Measurements from ENCODE around the gene HMCN1. TPM values are rescaled to one million over a fixed set of nuclear protein-coding genes. Genes with fewer than 3 reads are reported as not detected.
A peak's percentile ranks its signal among the peaks of the same experiment; 100 is the strongest.

HMCN1 gene
- polyA plus RNA-seq, 4 donors = 46.4 to 78.0 (median 51.2) TPM

GRCh38 chr1:185957441-185958363, 223.5 kb downstream of the HMCN1 start:
- no peak for DNase-seq (ENCODE audit: low read depth in 4 of 4, low spot score in 3 of 4)

DNA sequence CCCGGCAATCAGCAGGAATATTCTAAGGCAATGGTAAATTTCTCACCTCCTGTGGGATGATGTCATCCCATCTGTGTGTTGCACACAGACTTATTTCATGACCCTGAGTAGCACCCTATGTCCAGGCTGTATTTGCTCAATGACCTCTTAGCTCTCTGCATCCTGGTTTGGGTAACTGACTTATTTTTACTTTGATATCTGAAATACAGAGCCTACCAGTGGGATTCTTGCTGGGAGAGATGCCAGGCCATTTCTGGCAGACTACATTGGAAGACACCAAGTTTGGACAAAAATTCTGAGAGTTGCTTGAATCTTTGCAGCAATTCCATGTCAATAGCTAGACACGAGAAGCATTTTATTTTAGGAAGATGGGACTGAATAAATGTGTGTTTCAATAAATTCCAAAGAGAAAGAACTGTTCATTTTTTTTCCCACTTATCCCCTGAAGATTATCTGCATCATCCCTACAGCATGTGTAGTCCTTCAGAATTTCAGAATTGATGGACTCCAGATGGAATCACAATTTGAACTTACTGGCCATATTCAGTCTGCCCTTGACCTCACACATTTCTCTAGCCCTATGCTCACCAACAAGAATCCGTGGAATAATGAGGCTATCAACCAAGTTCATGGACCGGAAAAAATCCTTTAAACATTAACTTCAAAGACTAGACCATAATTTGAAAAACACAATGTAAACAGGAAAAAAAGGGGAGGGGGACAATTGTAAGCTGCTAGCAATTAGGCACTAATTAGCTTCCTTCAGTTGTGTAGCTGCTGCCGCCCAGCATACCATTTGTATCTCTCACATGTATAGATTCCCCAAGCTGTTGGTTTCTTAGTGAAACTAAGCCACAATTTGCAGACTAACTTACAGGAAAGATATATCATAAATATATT, 226.5 kb downstream of the HMCN1 start:
- peak in 3 of 4 donors; percentile 38 to 53 (median 42) for DNase-seq (ENCODE audit: low read depth in 4 of 4, low spot score in 3 of 4)

- no peak for DNase-seq (ENCODE audit: low read depth in 4 of 4, low spot score in 3 of 4)
These were observed 227.5 kb downstream of the HMCN1 start for GRCh38 chr1:185961664-185962063.

DNA sequence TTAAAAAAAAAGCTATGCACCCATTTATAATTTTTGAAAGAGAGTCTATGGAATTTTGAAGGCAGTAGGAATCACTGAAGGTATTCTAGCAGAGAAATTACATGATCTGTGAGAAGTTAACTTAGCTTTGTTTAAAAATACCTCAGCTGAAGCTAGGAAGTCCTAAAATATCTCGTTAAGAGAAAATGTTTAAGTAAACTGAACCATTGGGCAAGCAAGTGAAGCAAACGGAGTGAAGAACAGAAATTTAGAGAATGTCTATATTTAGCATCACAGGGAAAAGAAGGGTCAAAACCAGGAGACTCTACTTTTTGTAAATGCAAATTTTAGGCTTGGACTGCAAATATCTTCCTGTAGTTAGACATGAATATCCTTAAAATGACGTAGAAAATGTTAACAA, 230.8 kb downstream of the HMCN1 start:
- no peak for DNase-seq (ENCODE audit: low read depth in 4 of 4, low spot score in 3 of 4)

DNA sequence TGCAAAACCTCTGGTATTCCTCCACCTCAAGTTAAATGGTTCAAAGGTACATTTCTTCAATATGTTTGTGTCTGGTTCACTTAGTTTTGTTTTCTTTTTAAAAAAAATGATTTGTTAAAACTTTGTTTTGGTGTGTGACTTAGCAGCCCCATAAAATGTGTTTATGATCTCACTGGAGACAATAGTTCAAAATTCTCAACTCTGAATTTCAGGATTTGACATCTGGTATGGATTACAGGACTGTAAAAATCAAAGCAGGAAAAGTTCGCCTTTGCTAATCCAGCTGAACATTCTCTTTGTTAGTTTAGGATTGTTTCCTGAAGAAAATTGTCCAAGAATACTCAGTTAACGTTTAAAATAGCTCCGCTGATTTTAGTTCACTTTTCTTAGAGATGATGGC, 231.7 kb downstream of the HMCN1 start:
- no peak for DNase-seq (ENCODE audit: low read depth in 4 of 4, low spot score in 3 of 4)

DNA sequence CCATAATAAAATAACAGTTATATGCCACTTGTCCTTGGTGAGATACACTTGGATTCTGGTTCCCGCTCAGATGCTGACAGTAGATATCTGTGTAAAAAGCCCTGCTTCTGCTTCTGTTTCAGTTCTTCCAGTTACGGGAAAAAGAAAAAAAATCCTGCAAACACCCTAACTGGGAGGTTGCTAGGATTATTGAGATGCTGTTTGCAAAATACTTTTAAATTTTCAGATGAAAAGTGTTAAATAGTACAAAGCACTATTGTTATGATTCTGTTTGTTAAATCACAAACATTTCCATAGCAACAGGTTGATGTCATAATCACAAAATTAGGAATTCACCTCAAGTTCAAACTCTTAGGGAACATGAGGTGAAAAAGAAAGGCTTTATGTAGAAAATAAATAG, 232.3 kb downstream of the HMCN1 start:
- DNase-seq (ENCODE audit: low read depth in 4 of 4, low spot score in 3 of 4) = no peak

- DNase-seq (ENCODE audit: low read depth in 4 of 4, low spot score in 3 of 4) = no peak
These were observed 234.8 kb downstream of the HMCN1 start for GRCh38 chr1:185969028-185969427.

GRCh38 chr1:185969524-185969991, 235.4 kb downstream of the HMCN1 start:
- DNase-seq (ENCODE audit: low read depth in 4 of 4, low spot score in 3 of 4) = no peak

DNA sequence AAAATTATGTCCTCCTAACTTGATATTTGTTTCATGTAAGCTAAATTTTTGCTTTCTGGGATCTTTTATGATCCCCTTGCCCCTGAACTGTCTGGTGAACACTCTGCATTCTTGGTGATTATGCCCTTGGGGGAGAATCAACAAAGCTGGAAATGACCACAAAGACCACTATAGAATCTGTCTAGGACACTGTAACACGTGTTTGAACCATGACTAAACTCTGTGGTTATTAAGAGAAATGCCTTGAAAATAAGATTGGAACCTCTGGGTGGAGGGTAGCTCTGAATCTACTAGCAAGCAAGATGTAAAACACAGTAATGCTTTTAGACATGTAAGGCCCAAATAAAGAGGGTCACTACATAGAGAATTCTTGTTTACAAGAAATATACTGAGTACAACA, 237.5 kb downstream of the HMCN1 start:
- DNase-seq (ENCODE audit: low read depth in 4 of 4, low spot score in 3 of 4) = no peak

GRCh38 chr1:185972096-185972850, 238.1 kb downstream of the HMCN1 start:
- DNase-seq (ENCODE audit: low read depth in 4 of 4, low spot score in 3 of 4) = no peak

DNA sequence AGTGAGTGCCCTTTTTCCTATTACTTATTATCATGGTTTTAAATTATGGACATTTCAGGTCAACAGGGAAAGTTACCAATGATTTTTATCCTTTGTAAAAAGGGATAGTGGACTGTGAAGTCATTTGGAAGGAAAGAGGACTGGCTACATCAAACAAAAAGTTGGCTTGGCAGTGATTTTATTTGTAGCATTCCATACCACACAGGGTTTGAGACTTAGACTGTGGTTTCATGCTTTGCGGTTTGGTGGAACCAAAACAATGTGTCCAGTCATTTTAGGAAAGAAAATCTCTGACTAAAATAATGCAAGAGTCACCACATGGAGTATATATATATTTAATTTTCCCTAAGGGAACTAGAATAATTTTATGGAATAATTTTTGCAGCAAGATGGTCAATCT, 239.5 kb downstream of the HMCN1 start:
- DNase-seq (ENCODE audit: low read depth in 4 of 4, low spot score in 3 of 4) = no peak

- DNase-seq (ENCODE audit: low read depth in 4 of 4, low spot score in 3 of 4) = no peak
These were observed 240.4 kb downstream of the HMCN1 start for GRCh38 chr1:185974367-185975170.

DNA sequence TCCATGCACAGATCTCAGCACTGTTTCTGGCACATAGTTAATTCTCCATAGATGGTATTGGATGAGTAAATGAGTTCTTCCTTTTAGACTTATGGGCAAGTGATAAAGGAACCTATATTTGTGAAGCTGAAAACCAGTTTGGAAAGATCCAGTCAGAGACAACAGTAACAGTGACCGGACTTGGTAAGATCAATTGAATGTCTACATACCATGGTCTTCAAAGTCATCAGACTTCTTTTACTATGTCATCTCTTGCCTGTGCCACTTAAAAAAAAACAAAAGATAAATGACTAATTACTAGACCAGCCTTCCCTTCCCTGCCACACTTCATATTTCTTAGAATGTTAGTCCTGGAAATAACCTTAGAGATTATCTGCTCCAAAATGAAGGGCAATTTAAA, 246.7 kb downstream of the HMCN1 start:
- DNase-seq (ENCODE audit: low read depth in 4 of 4, low spot score in 3 of 4) = no peak

GRCh38 chr1:185984113-185984836, 250.1 kb downstream of the HMCN1 start:
- DNase-seq (ENCODE audit: low read depth in 4 of 4, low spot score in 3 of 4) = no peak

GRCh38 chr1:185987611-185988321, 253.6 kb downstream of the HMCN1 start:
- no peak for DNase-seq (ENCODE audit: low read depth in 4 of 4, low spot score in 3 of 4)

DNA sequence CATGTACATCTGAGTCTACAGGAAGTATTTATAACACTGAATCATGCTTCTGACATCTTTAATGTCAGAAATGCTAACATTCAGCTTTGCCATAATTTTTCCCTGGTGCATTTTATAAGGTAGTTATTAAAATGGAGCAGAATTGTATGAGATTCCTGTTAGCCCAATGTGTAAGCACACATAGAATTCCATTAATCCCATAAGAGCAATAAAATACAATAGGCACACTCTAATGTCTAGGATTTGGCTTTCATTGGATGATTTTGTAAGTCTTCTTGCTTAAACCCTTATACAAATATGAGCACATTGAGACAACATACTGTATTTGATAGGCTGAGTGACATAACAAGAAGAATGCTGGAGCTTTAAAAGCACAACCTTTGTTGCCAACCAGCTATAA, 256.4 kb downstream of the HMCN1 start:
- no peak for DNase-seq (ENCODE audit: low read depth in 4 of 4, low spot score in 3 of 4)

GRCh38 chr1:185991266-185991665, 257.1 kb downstream of the HMCN1 start:
- no peak for DNase-seq (ENCODE audit: low read depth in 4 of 4, low spot score in 3 of 4)

- DNase-seq (ENCODE audit: low read depth in 4 of 4, low spot score in 3 of 4) = no peak
These were observed 262.0 kb downstream of the HMCN1 start for GRCh38 chr1:185996211-185996610.

DNA sequence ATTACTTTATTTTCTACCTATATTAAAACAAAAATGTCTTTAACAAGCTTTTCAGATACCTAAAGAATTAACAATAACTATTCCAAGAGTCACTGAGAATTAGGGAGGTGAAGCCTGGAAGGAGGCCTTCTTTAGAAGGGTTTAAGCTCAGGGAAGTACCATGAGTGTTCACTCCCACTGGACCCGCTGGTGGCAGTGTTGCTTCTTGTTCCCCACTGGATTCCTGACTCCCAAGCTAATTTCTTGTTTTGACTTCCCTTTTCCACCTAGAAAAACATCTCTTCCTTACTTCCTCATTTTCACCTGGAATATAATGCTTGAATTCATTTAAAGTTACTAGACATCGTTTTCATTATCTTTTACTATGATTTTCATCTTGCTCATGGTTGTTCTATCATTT, 264.2 kb downstream of the HMCN1 start:
- DNase-seq (ENCODE audit: low read depth in 4 of 4, low spot score in 3 of 4) = no peak
